HCT116 (cell line): ENCODE measurements around the gene LILRB3. TPM values are rescaled to one million over a fixed set of nuclear protein-coding genes. Genes with fewer than 3 reads are reported as not detected.

Experiments
- ATAC-seq: fragments of 200-7000 bp; cut with Tn5 transposase; 2 replicates; pipeline ENCODE4 v1.9.1; 2020; ENCODE audit warnings: mild to moderate bottlenecking, moderate library complexity
- BruUV-seq: library from RNA; stranded (reverse); fragments of 400-500 nt; replicated peaks from 2 replicates; lab custom pipeline; 2021; lab: Mats Ljungman, UMichigan
- CTCF ChIA-PET: fragments of 300-600 bp; sonication (Branson Sonifier 250); formaldehyde crosslinking; loops from one replicate; lab custom pipeline; 2021; ENCODE audit warnings: antibody characterized with exemption; lab: Charles Lee
- POLR2A ChIA-PET: fragments of 300-600, 350-600 bp; sonication (Branson Sonifier 250); formaldehyde crosslinking; loops from one replicate; lab custom pipeline; 2021; ENCODE audit warnings: antibody characterized with exemption; lab: Charles Lee
- RAD21 ChIA-PET, 2 experiments: fragments of 300-600 bp; sonication (Branson Sonifier 250); formaldehyde crosslinking; loops; one replicate each; lab custom pipeline; 2023; ENCODE audit warnings: low total read pairs in 2 of 2; ENCODE audit not compliant: uncharacterized antibody in 2 of 2, unreplicated experiment in 2 of 2, low non-redundant PET in 1 of 2; lab: Charles Lee
- DNase-seq: peaks from one replicate; pipeline ENCODE4 v3.0.0-alpha.2; 2010; ENCODE audit warnings: low read depth, low spot score
- H2AFZ ChIP-seq: fragments of 200-600 bp; shearing (Covaris generic), sonication (generic); 2 replicates; pipeline ENCODE4 v1.6.1; 2017; ENCODE audit warnings: low read depth, mixed run types, mixed read lengths, antibody characterized with exemption, low read length; ENCODE audit not compliant: poor library complexity, severe bottlenecking
- H3K27ac ChIP-seq: 2 replicates; pipeline ENCODE4 v1.5.1; 2012; ENCODE audit warnings: low read depth, low read length
- H3K27me3 ChIP-seq: fragments of 200-600 bp; sonication (generic); 2 replicates; pipeline ENCODE4 v1.6.1; 2016; ENCODE audit warnings: mixed run types, low read length, mixed read lengths; ENCODE audit not compliant: insufficient read depth
- H3K36me3 ChIP-seq, 2 experiments: fragments of 200-500 bp in 1 of 2; fragments of 200-600 bp in 1 of 2; sonication (Bioruptor generic) in 1 of 2; sonication (generic) in 1 of 2; 2 replicates each; pipeline versions ENCODE4 v1.5.1 to v1.6.1; 2014 to 2016; ENCODE audit warnings: low read length in 2 of 2, inconsistent platforms in 1 of 2, mixed read lengths in 1 of 2, mixed run types in 1 of 2; ENCODE audit not compliant: insufficient read depth in 2 of 2, control insufficient read depth in 1 of 2
- H3K4me1 ChIP-seq, 2 experiments: fragments of 200-600 bp in 1 of 2; sonication (generic) in 1 of 2; 2 replicates each; pipeline versions ENCODE4 v1.5.1 to v1.6.1; 2012 to 2017; ENCODE audit warnings: low read length in 2 of 2, inconsistent platforms in 1 of 2, mild to moderate bottlenecking in 1 of 2, mixed read lengths in 1 of 2, mixed run types in 1 of 2, moderate library complexity in 1 of 2; ENCODE audit not compliant: insufficient read depth in 2 of 2, control insufficient read depth in 1 of 2
- H3K4me2 ChIP-seq: fragments of 200-600 bp; sonication (generic); 2 replicates; pipeline ENCODE4 v1.6.1; 2017; ENCODE audit warnings: mixed run types, low read length, mixed read lengths
- H3K4me3 ChIP-seq, 2 experiments: fragments of 200-600 bp in 1 of 2; sonication (generic) in 1 of 2; replicated peaks in 1 of 2; 2 replicates each; pipeline ENCODE4 v1.5.1; 2011 to 2016; ENCODE audit warnings: low read length in 2 of 2, control low read depth in 1 of 2, low read depth in 1 of 2, mild to moderate bottlenecking in 1 of 2, mixed read lengths in 1 of 2, mixed run types in 1 of 2
- H3K79me2 ChIP-seq: fragments of 200-600 bp; sonication (generic); 2 replicates; pipeline ENCODE4 v1.6.1; 2017; ENCODE audit warnings: mild to moderate bottlenecking, mixed run types, low read length, moderate library complexity, mixed read lengths; ENCODE audit not compliant: insufficient read depth
- H3K9ac ChIP-seq: fragments of 200-600 bp; sonication (generic); 2 replicates; pipeline ENCODE4 v1.6.1; 2016; ENCODE audit warnings: low read length, mixed read lengths
- H3K9me2 ChIP-seq: fragments of 200-600 bp; sonication (generic), shearing (Covaris generic); 2 replicates; pipeline ENCODE4 v1.6.1; 2017; ENCODE audit warnings: mixed run types, mild to moderate bottlenecking, moderate library complexity; ENCODE audit not compliant: insufficient read depth
- H3K9me3 ChIP-seq, 2 experiments: fragments of 200-500 bp in 1 of 2; fragments of 200-600 bp in 1 of 2; sonication (Bioruptor generic) in 1 of 2; sonication (generic) in 1 of 2; 2 replicates each; pipeline ENCODE4 v1.6.1; 2014 to 2017; ENCODE audit warnings: low read length in 2 of 2, mixed read lengths in 2 of 2, inconsistent platforms in 1 of 2, low read depth in 1 of 2, mild to moderate bottlenecking in 1 of 2, mixed run types in 1 of 2, moderate library complexity in 1 of 2; ENCODE audit not compliant: control insufficient read depth in 1 of 2, insufficient read depth in 1 of 2
- H4K20me1 ChIP-seq: fragments of 200-600 bp; sonication (generic), shearing (Covaris generic); 2 replicates; pipeline ENCODE4 v1.6.1; 2017; ENCODE audit warnings: mixed run types, mild to moderate bottlenecking, moderate library complexity; ENCODE audit not compliant: insufficient read depth
- ATF3 ChIP-seq: IDR thresholded peaks from 2 replicates; pipeline ENCODE4 v1.6.1; 2012
- CEBPB ChIP-seq: IDR thresholded peaks from 2 replicates; pipeline ENCODE4 v1.6.1; 2012; ENCODE audit warnings: low read depth
- CTCF ChIP-seq, 3 experiments: fragments of 200-600 bp in 1 of 3; sonication (generic) in 1 of 3; IDR thresholded peaks in 2 of 3; conservative IDR thresholded peaks in 1 of 3; 2 replicates each; pipeline ENCODE4 v1.5.1; 2012 to 2017; ENCODE audit warnings: low read depth in 2 of 3, low read length in 2 of 3, antibody characterized with exemption in 1 of 3, borderline replicate concordance in 1 of 3, control low read depth in 1 of 3, mild to moderate bottlenecking in 1 of 3, mixed read lengths in 1 of 3, mixed run types in 1 of 3, moderate library complexity in 1 of 3; ENCODE audit not compliant: insufficient read depth in 1 of 3
- EGR1 ChIP-seq: IDR thresholded peaks from 2 replicates; pipeline ENCODE4 v1.6.1; 2012; ENCODE audit warnings: low read depth
- ELF1 ChIP-seq: IDR thresholded peaks from 2 replicates; pipeline ENCODE4 v1.6.1; 2012; ENCODE audit warnings: low read depth, borderline replicate concordance
- EZH2 ChIP-seq: fragments of 200-600 bp; sonication (generic); IDR thresholded peaks from 2 replicates; pipeline ENCODE4 v1.6.1; 2017; ENCODE audit warnings: antibody characterized with exemption, mixed run types
- FOSL1 ChIP-seq: IDR thresholded peaks from 2 replicates; pipeline ENCODE4 v1.6.1; 2012; ENCODE audit warnings: low read depth
- JUND ChIP-seq: IDR thresholded peaks from 2 replicates; pipeline ENCODE4 v1.6.1; 2012
- MAX ChIP-seq: IDR thresholded peaks from 2 replicates; pipeline ENCODE4 v1.6.1; 2012
- POLR2A ChIP-seq: IDR thresholded peaks from 2 replicates; pipeline ENCODE4 v1.7.0; 2011; ENCODE audit warnings: borderline replicate concordance; ENCODE audit not compliant: insufficient read depth, insufficient read length; ENCODE audit errors: extremely low read depth
- POLR2AphosphoS5 ChIP-seq: IDR thresholded peaks from 2 replicates; pipeline ENCODE4 v1.6.1; 2011; ENCODE audit warnings: mild to moderate bottlenecking, low read depth, low read length, moderate library complexity
- REST ChIP-seq: IDR thresholded peaks from 2 replicates; pipeline ENCODE4 v1.6.1; 2012; ENCODE audit warnings: low read depth
- SIN3A ChIP-seq: IDR thresholded peaks from 2 replicates; pipeline ENCODE4 v1.6.1; 2012; ENCODE audit warnings: low read depth
- SP1 ChIP-seq: IDR thresholded peaks from 2 replicates; pipeline ENCODE4 v1.6.1; 2012; ENCODE audit warnings: low read depth
- SRF ChIP-seq: IDR thresholded peaks from 2 replicates; pipeline ENCODE4 v1.6.1; 2012; ENCODE audit warnings: low read depth
- TCF7L2 ChIP-seq: IDR thresholded peaks from 2 replicates; pipeline ENCODE4 v1.7.0; 2011; ENCODE audit warnings: borderline replicate concordance, inconsistent platforms; ENCODE audit not compliant: insufficient read depth, insufficient read length; ENCODE audit errors: extremely low read depth
- YY1 ChIP-seq: IDR thresholded peaks from 2 replicates; pipeline ENCODE4 v1.6.1; 2011; ENCODE audit warnings: low read length, low read depth, moderate library complexity, mild to moderate bottlenecking; ENCODE audit not compliant: insufficient replicate concordance; ENCODE audit errors: extremely low read depth
- ZFX ChIP-seq: fragments of 450-650 bp; IDR thresholded peaks from 2 replicates; pipeline ENCODE4 v1.6.1; 2017
- ZNF274 ChIP-seq: fragments of 200-500 bp; sonication (Bioruptor generic); IDR thresholded peaks from 2 replicates; pipeline ENCODE4 v1.6.1; 2014; ENCODE audit warnings: mild to moderate bottlenecking, low read depth, low read length, inconsistent platforms
- intact Hi-C: fragments of 100-400 bp; cut with micrococcal nuclease; formaldehyde crosslinking; loops from 2 replicates; pipeline ENCODE4 v1.10.0; 2022
- total RNA-seq: library from RNA; stranded (reverse); gene quantifications from one replicate; pipeline ENCODE4 v1.2.1, GENCODE V29; 2021; ENCODE audit not compliant: unreplicated experiment

Gene LILRB3
- total RNA-seq, 1 experiment from 2014 or later: 0.12 TPM

- Histone ChIP-seq H4K20me1 (no peaks in the 10 kb centered on the region), H3K27ac (no peak overlapping the region), H3K9me2 (no peaks in the 10 kb centered on the region), H3K9me3 (no peaks in the 10 kb centered on the region), H3K4me2 (no peak overlapping the region), H3K36me3 (no peaks in the 10 kb centered on the region), H3K4me3 (no peak overlapping the region), H3K27me3 (peaks cover 23% of the 10 kb centered on the region), H3K9ac (no peak overlapping the region), H3K4me1 (no peaks in the 10 kb centered on the region), H3K79me2 (no peaks in the 10 kb centered on the region), H2AFZ (no peak overlapping the region)
- intact Hi-C loops: no loop called here
- ChIA-PET POLR2A (no interaction called here), CTCF (no interaction called here), RAD21 (no interaction called here)
- ATAC-seq (no peak), DNase-seq (no peak)
- no TSS peak for BruUV-seq
- TF ChIP-seq POLR2A (no peak), JUND (no peak), CEBPB (no peak), SP1 (no peak), FOSL1 (no peak), MAX (no peak), POLR2AphosphoS5 (no peak), ATF3 (no peak), CTCF (IDR thresholded peaks at IDR 0.05 in 2 of 3, conservative IDR thresholded peaks at IDR 0.05 in 1 of 3; ENCODE audit: borderline replicate concordance in 1 of 3, insufficient read depth in 1 of 3, low read depth in 2 of 3, low read length in 2 of 3) (no peak), REST (no peak), SRF (no peak), EZH2 (no peak), SIN3A (no peak), EGR1 (no peak), ZFX (no peak), TCF7L2 (no peak), ZNF274 (no peak), YY1 (no peak), ELF1 (no peak)
Observed at GRCh38 chr19:54271106-54271505, 48.3 kb upstream of the LILRB3 start.
